ENCODE results near the gene PFKM.
A peak's percentile ranks its signal among the peaks of the same experiment; 100 is the strongest.
"Not testable (repeated sequence)": the region's sequence is repeated elsewhere in the genome, so short reads cannot be mapped to it uniquely, and the experiment has no call there.

PFKM gene

GRCh38 chr12:48109424-48109823, 9.7 kb upstream of the PFKM start:
- Histone ChIP-seq H3K79me2 (peaks cover 12% of the 10 kb centered on the region), H3K4me1 (peaks cover 11% of the 10 kb centered on the region), H3K9me3 (ENCODE audit: control insufficient read depth, low read length) (no peaks in the 10 kb centered on the region), H3K36me3 (ENCODE audit: control insufficient read depth, insufficient read depth, low read length) (no peaks in the 10 kb centered on the region), H3K9ac (no peak overlapping the region), H3K27me3 (ENCODE audit: control insufficient read depth, insufficient read depth, low read length) (no peaks in the 10 kb centered on the region), H3K4me2 (ENCODE audit: low read length) (no peak overlapping the region), H3K27ac (no peak overlapping the region), H3K4me3 (ENCODE audit: low read depth, low read length) (no peak overlapping the region), H2AFZ (no peak overlapping the region)
- TF ChIP-seq CTCF (IDR thresholded peaks at IDR 0.05): no peak

- no peak overlapping the region for H2AFZ ChIP-seq
- peaks cover 6% of the 10 kb centered on the region for H3K4me1 ChIP-seq
- no peaks in the 10 kb centered on the region for H3K27me3 ChIP-seq (ENCODE audit: control insufficient read depth, insufficient read depth, low read length)
- H3K9ac ChIP-seq: no peak overlapping the region
- H3K36me3 ChIP-seq (ENCODE audit: control insufficient read depth, insufficient read depth, low read length): no peaks in the 10 kb centered on the region
- peaks cover 8% of the 10 kb centered on the region for H3K79me2 ChIP-seq
- no peak for TF ChIP-seq CTCF (IDR thresholded peaks at IDR 0.05)
- H3K27ac ChIP-seq: no peak overlapping the region
- no peak overlapping the region for H3K4me3 ChIP-seq (ENCODE audit: low read depth, low read length)
- no peak overlapping the region for H3K4me2 ChIP-seq (ENCODE audit: low read length)
- no peaks in the 10 kb centered on the region for H3K9me3 ChIP-seq (ENCODE audit: control insufficient read depth, low read length)
These were observed 8.4 kb upstream of the PFKM start for GRCh38 chr12:48110691-48111311.

- not testable (repeated sequence) for H3K36me3 ChIP-seq (ENCODE audit: control insufficient read depth, insufficient read depth, low read length); H3K9me3 ChIP-seq (ENCODE audit: control insufficient read depth, low read length); H3K4me3 ChIP-seq (ENCODE audit: low read depth, low read length); H3K27ac ChIP-seq; H2AFZ ChIP-seq; H3K4me2 ChIP-seq (ENCODE audit: low read length); H3K27me3 ChIP-seq (ENCODE audit: control insufficient read depth, insufficient read depth, low read length); H3K79me2 ChIP-seq; H3K4me1 ChIP-seq; H3K9ac ChIP-seq
These were observed 7.9 kb upstream of the PFKM start for GRCh38 chr12:48111312-48111693.

GRCh38 chr12:48115957-48116356, 3.2 kb upstream of the PFKM start:
- Histone ChIP-seq H3K36me3 (ENCODE audit: control insufficient read depth, insufficient read depth, low read length) (no peaks in the 10 kb centered on the region), H3K27ac (no peak overlapping the region), H3K79me2 (peaks cover 5% of the 10 kb centered on the region), H3K4me2 (ENCODE audit: low read length) (no peak overlapping the region), H3K27me3 (ENCODE audit: control insufficient read depth, insufficient read depth, low read length) (no peaks in the 10 kb centered on the region), H3K9me3 (ENCODE audit: control insufficient read depth, low read length) (no peaks in the 10 kb centered on the region), H3K9ac (no peak overlapping the region), H3K4me1 (peaks cover 5% of the 10 kb centered on the region), H2AFZ (no peak overlapping the region), H3K4me3 (ENCODE audit: low read depth, low read length) (no peak overlapping the region)
- no peak for TF ChIP-seq CTCF (IDR thresholded peaks at IDR 0.05)

- H3K9ac ChIP-seq: no peak overlapping the region
- H3K27ac ChIP-seq: peak overlapping the region; percentile 48
- H3K4me3 ChIP-seq (ENCODE audit: low read depth, low read length): peak overlapping the region; percentile 96
- H3K79me2 ChIP-seq: peaks cover 5% of the 10 kb centered on the region
- H3K4me2 ChIP-seq (ENCODE audit: low read length): peak overlapping the region; percentile 74
- H3K36me3 ChIP-seq (ENCODE audit: control insufficient read depth, insufficient read depth, low read length): no peaks in the 10 kb centered on the region
- peaks cover 5% of the 10 kb centered on the region for H3K4me1 ChIP-seq
- H3K9me3 ChIP-seq (ENCODE audit: control insufficient read depth, low read length): no peaks in the 10 kb centered on the region
- no peak for TF ChIP-seq CTCF (IDR thresholded peaks at IDR 0.05)
- no peaks in the 10 kb centered on the region for H3K27me3 ChIP-seq (ENCODE audit: control insufficient read depth, insufficient read depth, low read length)
- H2AFZ ChIP-seq: peak overlapping the region; percentile 92
These were observed 786 bp upstream of the PFKM start for GRCh38 chr12:48118284-48118871.

Measured in parathyroid adenoma (tissue), 2 donors.